GM23248 (cell line): ENCODE results near the gene TP53INP2. TPM values are rescaled to one million over a fixed set of nuclear protein-coding genes. Genes with fewer than 3 reads are reported as not detected.

Experiments used
- DNase-seq: peaks from one replicate; pipeline ENCODE4 v3.0.0-alpha.2; 2015
- H2AFZ ChIP-seq: fragments of 200-600 bp; sonication (generic); 2 replicates; pipeline ENCODE4 v1.6.1; 2016; ENCODE audit warnings: antibody characterized with exemption
- H3F3A ChIP-seq: fragments of 200-600 bp; sonication (generic); 2 replicates; pipeline ENCODE4 v1.6.1; 2016; ENCODE audit warnings: mild to moderate bottlenecking, antibody characterized with exemption, mixed run types; ENCODE audit not compliant: insufficient read depth
- H3K27ac ChIP-seq: fragments of 200-600 bp; sonication (generic); 2 replicates; pipeline ENCODE4 v1.5.1; 2016; ENCODE audit warnings: mild to moderate bottlenecking
- H3K27me3 ChIP-seq: fragments of 200-600 bp; sonication (generic); replicated peaks from 2 replicates; pipeline ENCODE4 v1.6.1; 2016; ENCODE audit warnings: mild to moderate bottlenecking; ENCODE audit not compliant: insufficient read depth
- H3K36me3 ChIP-seq: fragments of 200-600 bp; sonication (generic); 2 replicates; pipeline ENCODE4 v1.6.1; 2016; ENCODE audit warnings: low read depth, mild to moderate bottlenecking
- H3K4me1 ChIP-seq: fragments of 200-600 bp; sonication (generic); 2 replicates; pipeline ENCODE4 v1.6.1; 2016; ENCODE audit warnings: mild to moderate bottlenecking; ENCODE audit not compliant: insufficient read depth
- H3K4me2 ChIP-seq: fragments of 200-600 bp; sonication (generic); one replicate; pipeline ENCODE4 v1.6.1; 2016; ENCODE audit warnings: mild to moderate bottlenecking; ENCODE audit not compliant: unreplicated experiment
- H3K4me3 ChIP-seq: fragments of 200-600 bp; sonication (generic); 2 replicates; pipeline ENCODE4 v1.5.1; 2016; ENCODE audit warnings: mild to moderate bottlenecking
- H3K79me2 ChIP-seq: fragments of 200-600 bp; sonication (generic); 2 replicates; pipeline ENCODE4 v1.6.1; 2016; ENCODE audit warnings: mild to moderate bottlenecking; ENCODE audit not compliant: insufficient read depth
- H3K9ac ChIP-seq: fragments of 200-600 bp; sonication (generic); 2 replicates; pipeline ENCODE4 v1.6.1; 2016; ENCODE audit warnings: mild to moderate bottlenecking
- H3K9me2 ChIP-seq: fragments of 200-600 bp; sonication (generic); 2 replicates; pipeline ENCODE4 v1.6.1; 2016; ENCODE audit warnings: mixed run types, mild to moderate bottlenecking, moderate library complexity; ENCODE audit not compliant: insufficient read depth
- H3K9me3 ChIP-seq: fragments of 200-600 bp; sonication (generic); one replicate; pipeline ENCODE4 v1.6.1; 2017; ENCODE audit warnings: low read depth
- H4K20me1 ChIP-seq: fragments of 200-600 bp; sonication (generic); 2 replicates; pipeline ENCODE4 v1.6.0; 2016; ENCODE audit not compliant: insufficient read depth
- EZH2 ChIP-seq: fragments of 200-600 bp; sonication (generic); IDR thresholded peaks from 2 replicates; pipeline ENCODE4 v1.6.1; 2018; ENCODE audit warnings: antibody characterized with exemption, mild to moderate bottlenecking; ENCODE audit not compliant: insufficient read depth, poor library complexity, severe bottlenecking
- EZH2phosphoT487 ChIP-seq: fragments of 200-600 bp; sonication (generic); IDR thresholded peaks from 2 replicates; pipeline ENCODE4 v1.6.1; 2018; ENCODE audit warnings: antibody characterized with exemption, moderate library complexity, mild to moderate bottlenecking, low read depth; ENCODE audit not compliant: insufficient read depth
- WGBS, 2 experiments: methylation state at CpG; one replicate each; pipeline ENCODE4 v1.1.6; 2015 to 2017; ENCODE audit warnings: low lambda C conversion rate in 2 of 2, low coverage in 1 of 2; ENCODE audit errors: missing lambda C conversion rate in 2 of 2; 5-methylcytosine and 5-hydroxymethylcytosine counted together
- in situ Hi-C: fragments of 300-500 bp; cut with MboI; formaldehyde crosslinking; loops from 2 replicates; pipeline ENCODE4 v1.15.0; 2020
- polyA plus RNA-seq: library from polyadenylated mRNA; unstranded; fragments of >200 nt; fragmentation: Nextera tagmentation; extraction: Ambion mirVana; gene quantifications from 2 replicates; pipeline ENCODE4 v1.2.1, GENCODE V29; 2016
- total RNA-seq: library from RNA; depleted of rRNA; stranded (reverse); fragments of >200 nt; shearing (Covaris generic); gene quantifications from 2 replicates; pipeline ENCODE4 v1.2.3, GENCODE V29; 2014

TP53INP2 gene
- total and polyA plus RNA-seq, 2 experiments from 2014 or later: 3.9 to 4.4 TPM

- DNase-seq: no peak
- H3K79me2 ChIP-seq: no peaks in the 10 kb centered on the region
- H3K4me2 ChIP-seq: no peak overlapping the region
- no peaks in the 10 kb centered on the region for H3F3A ChIP-seq
- H3K4me3 ChIP-seq: no peak overlapping the region
- no peak overlapping the region for H3K27ac ChIP-seq
- no peak overlapping the region for H3K9ac ChIP-seq
- H3K4me1 ChIP-seq: no peaks in the 10 kb centered on the region
- H3K27me3 ChIP-seq: no peaks in the 10 kb centered on the region
- WGBS, 2 experiments: 93 to 100% methylated on average over 1 of the region's 1 CpG
- TF ChIP-seq EZH2: no peak
- TF ChIP-seq EZH2phosphoT487: no peak
- H3K9me3 ChIP-seq: no peaks in the 10 kb centered on the region
- in situ Hi-C loops: no loop called here
- no peak overlapping the region for H2AFZ ChIP-seq
- peaks cover 38% of the 10 kb centered on the region for H3K36me3 ChIP-seq
- no peaks in the 10 kb centered on the region for H4K20me1 ChIP-seq
- no peaks in the 10 kb centered on the region for H3K9me2 ChIP-seq
Observed at GRCh38 chr20:34743039-34743438, 38.9 kb downstream of the TP53INP2 start.

- no peaks in the 10 kb centered on the region for H4K20me1 ChIP-seq
Observed at GRCh38 chr20:34744340-34744739, 40.2 kb downstream of the TP53INP2 start.

GRCh38 chr20:34744847-34745246, 40.7 kb downstream of the TP53INP2 start:
- Histone ChIP-seq H3K79me2 (no peaks in the 10 kb centered on the region), H3K9ac (no peak overlapping the region), H3K36me3 (peaks cover 50% of the 10 kb centered on the region), H3K27ac (no peak overlapping the region), H3K4me3 (no peak overlapping the region), H4K20me1 (no peaks in the 10 kb centered on the region), H3K4me1 (no peaks in the 10 kb centered on the region), H3F3A (no peaks in the 10 kb centered on the region), H3K4me2 (no peak overlapping the region), H2AFZ (no peak overlapping the region), H3K9me3 (no peaks in the 10 kb centered on the region), H3K9me2 (no peaks in the 10 kb centered on the region), H3K27me3 (no peaks in the 10 kb centered on the region)
- in situ Hi-C loops: no loop called here
- 48 to 71% methylated on average over 1 of the region's 1 CpG for WGBS, 2 experiments
- DNase-seq: no peak
- TF ChIP-seq EZH2phosphoT487 (no peak), EZH2 (no peak)

More at GRCh38 chr20:34744340-34744739, 40.2 kb downstream of the TP53INP2 start:
- no peaks in the 10 kb centered on the region for H3K9me3 ChIP-seq
- 90% methylated on average over 3 of the region's 3 CpGs for WGBS, 2 experiments
- no peak overlapping the region for H2AFZ ChIP-seq
- H3F3A ChIP-seq: no peaks in the 10 kb centered on the region
- no peak for DNase-seq
- H3K9ac ChIP-seq: no peak overlapping the region
- no peaks in the 10 kb centered on the region for H3K4me1 ChIP-seq
- TF ChIP-seq EZH2phosphoT487: no peak
- no peak for TF ChIP-seq EZH2
- H3K4me2 ChIP-seq: no peak overlapping the region
- no peaks in the 10 kb centered on the region for H3K79me2 ChIP-seq
- H3K36me3 ChIP-seq: peaks cover 45% of the 10 kb centered on the region
- in situ Hi-C loops: no loop called here
- H3K27ac ChIP-seq: no peak overlapping the region
- H3K27me3 ChIP-seq: no peaks in the 10 kb centered on the region
- no peaks in the 10 kb centered on the region for H3K9me2 ChIP-seq
- no peak overlapping the region for H3K4me3 ChIP-seq

- Histone ChIP-seq H3K9me3 (no peaks in the 10 kb centered on the region), H3K4me3 (no peak overlapping the region), H2AFZ (no peak overlapping the region), H3K9ac (no peak overlapping the region), H3F3A (no peaks in the 10 kb centered on the region), H3K4me1 (no peaks in the 10 kb centered on the region), H3K9me2 (no peaks in the 10 kb centered on the region), H3K27ac (no peak overlapping the region), H3K79me2 (no peaks in the 10 kb centered on the region), H3K4me2 (no peak overlapping the region), H4K20me1 (no peaks in the 10 kb centered on the region), H3K27me3 (no peaks in the 10 kb centered on the region), H3K36me3 (peaks cover 62% of the 10 kb centered on the region)
- in situ Hi-C loops: no loop called here
- WGBS, 2 experiments: 75 to 87% methylated on average over 3 of the region's 3 CpGs
- no peak for DNase-seq
- TF ChIP-seq EZH2 (no peak), EZH2phosphoT487 (no peak)
Observed at GRCh38 chr20:34746674-34747073, 42.5 kb downstream of the TP53INP2 start.

GRCh38 chr20:34747479-34747878, 43.3 kb downstream of the TP53INP2 start:
- no peaks in the 10 kb centered on the region for H3K9me2 ChIP-seq
- peaks cover 64% of the 10 kb centered on the region for H3K36me3 ChIP-seq
- H4K20me1 ChIP-seq: no peaks in the 10 kb centered on the region
- no peak for TF ChIP-seq EZH2
- no peak for TF ChIP-seq EZH2phosphoT487
- no peak for DNase-seq
- no peak overlapping the region for H3K27ac ChIP-seq
- H3K79me2 ChIP-seq: no peaks in the 10 kb centered on the region
- H3F3A ChIP-seq: no peaks in the 10 kb centered on the region
- no peak overlapping the region for H3K4me3 ChIP-seq
- H3K4me1 ChIP-seq: no peaks in the 10 kb centered on the region
- no peaks in the 10 kb centered on the region for H3K9me3 ChIP-seq
- no peaks in the 10 kb centered on the region for H3K27me3 ChIP-seq
- in situ Hi-C loops: no loop called here
- H3K9ac ChIP-seq: no peak overlapping the region
- no peak overlapping the region for H3K4me2 ChIP-seq
- no peak overlapping the region for H2AFZ ChIP-seq
- WGBS, 2 experiments: 78 to 83% methylated on average over 2 of the region's 2 CpGs
